HL-60 (cell line): ENCODE measurements around the gene CRLF2.

Experiments
- CTCF ChIP-seq: IDR thresholded peaks from one replicate; pipeline ENCODE4 v1.5.1; 2011; ENCODE audit warnings: low read length, control low read depth, inconsistent platforms; ENCODE audit not compliant: insufficient read depth
- POLR2AphosphoS5 ChIP-seq: IDR thresholded peaks from 2 replicates; pipeline ENCODE4 v1.6.1; 2012; ENCODE audit warnings: low read depth
- REST ChIP-seq: IDR thresholded peaks from 2 replicates; pipeline ENCODE4 v1.6.1; 2012; ENCODE audit warnings: low read depth; ENCODE audit not compliant: insufficient replicate concordance

GRCh38 chrX:1252861-1253260 lies 40.4 kb upstream of the CRLF2 start:
- no peak for TF ChIP-seq CTCF
- TF ChIP-seq POLR2AphosphoS5, result no peak
- TF ChIP-seq REST, result no peak
